HG03103 (cell line): ENCODE measurements around the gene ADCY3.

Experiments
- ATAC-seq: cut with Tn5 transposase; IDR thresholded peaks from one replicate; pipeline ENCODE4 v1.9.1; 2021; ENCODE audit warnings: low read depth; ENCODE audit not compliant: unreplicated experiment

ADCY3 gene

GRCh38 chr2:24878341-24878740 lies 41.7 kb downstream of the ADCY3 start:
- no peak for ATAC-seq

- ATAC-seq, result no peak
These were observed 42.4 kb downstream of the ADCY3 start for GRCh38 chr2:24877646-24878045.

GRCh38 chr2:24877067-24877466 lies 43.0 kb downstream of the ADCY3 start:
- ATAC-seq, result no peak

GRCh38 chr2:24875901-24876300 lies 44.1 kb downstream of the ADCY3 start:
- no peak for ATAC-seq

- ATAC-seq, result no peak
These were observed 44.8 kb downstream of the ADCY3 start for GRCh38 chr2:24875272-24875671.

GRCh38 chr2:24874035-24874434 lies 46.0 kb downstream of the ADCY3 start:
- no peak for ATAC-seq

GRCh38 chr2:24873619-24874018 lies 46.4 kb downstream of the ADCY3 start:
- ATAC-seq, result no peak

GRCh38 chr2:24872344-24873115 lies 47.5 kb downstream of the ADCY3 start:
- no peak for ATAC-seq

- ATAC-seq, result no peak
These were observed 48.1 kb downstream of the ADCY3 start for GRCh38 chr2:24871852-24872333.

- no peak for ATAC-seq
These were observed 48.9 kb downstream of the ADCY3 start for GRCh38 chr2:24870891-24871705.

GRCh38 chr2:24870440-24870839 lies 49.6 kb downstream of the ADCY3 start:
- ATAC-seq, result no peak

GRCh38 chr2:24866946-24867345 lies 53.1 kb downstream of the ADCY3 start:
- ATAC-seq, result no peak

- no peak for ATAC-seq
These were observed 56.4 kb downstream of the ADCY3 start for GRCh38 chr2:24863641-24864040.

- ATAC-seq, result no peak
These were observed 58.5 kb downstream of the ADCY3 start for GRCh38 chr2:24861500-24861899.

GRCh38 chr2:24860631-24861030 lies 59.4 kb downstream of the ADCY3 start:
- ATAC-seq, result no peak

GRCh38 chr2:24859968-24860600 lies 60.0 kb downstream of the ADCY3 start:
- ATAC-seq, result no peak

GRCh38 chr2:24858996-24859395 lies 61.0 kb downstream of the ADCY3 start:
- ATAC-seq, result no peak

GRCh38 chr2:24857746-24858145 lies 62.3 kb downstream of the ADCY3 start:
- ATAC-seq, result no peak

- ATAC-seq, result no peak
These were observed 63.2 kb downstream of the ADCY3 start for GRCh38 chr2:24856791-24857211.

- no peak for ATAC-seq
These were observed 64.3 kb downstream of the ADCY3 start for GRCh38 chr2:24855726-24856125.

- no peak for ATAC-seq
These were observed 64.9 kb downstream of the ADCY3 start for GRCh38 chr2:24855022-24855622.
